Stimulated activated CD8-positive, alpha-beta memory T cell treated with anti-CD3 and anti-CD28 coated beads, Interleukin-12 subunit alpha, Interleukin-12 subunit beta, amount 100 ng/mL, for 1 hour (primary cell): Measurements from ENCODE around the gene POLN.

Experiments
- DNase-seq: peaks from one replicate; pipeline ENCODE4 v3.0.0-alpha.2; 2020; ENCODE audit warnings: low read depth

Gene POLN

GRCh38 chr4:2116687-2117400 lies 125.1 kb downstream of the POLN start:
- DNase-seq: no peak

- DNase-seq: no peak
Observed at GRCh38 chr4:2105559-2105958, 136.4 kb downstream of the POLN start.

GRCh38 chr4:2104556-2105345 lies 137.2 kb downstream of the POLN start:
- no peak for DNase-seq

DNA sequence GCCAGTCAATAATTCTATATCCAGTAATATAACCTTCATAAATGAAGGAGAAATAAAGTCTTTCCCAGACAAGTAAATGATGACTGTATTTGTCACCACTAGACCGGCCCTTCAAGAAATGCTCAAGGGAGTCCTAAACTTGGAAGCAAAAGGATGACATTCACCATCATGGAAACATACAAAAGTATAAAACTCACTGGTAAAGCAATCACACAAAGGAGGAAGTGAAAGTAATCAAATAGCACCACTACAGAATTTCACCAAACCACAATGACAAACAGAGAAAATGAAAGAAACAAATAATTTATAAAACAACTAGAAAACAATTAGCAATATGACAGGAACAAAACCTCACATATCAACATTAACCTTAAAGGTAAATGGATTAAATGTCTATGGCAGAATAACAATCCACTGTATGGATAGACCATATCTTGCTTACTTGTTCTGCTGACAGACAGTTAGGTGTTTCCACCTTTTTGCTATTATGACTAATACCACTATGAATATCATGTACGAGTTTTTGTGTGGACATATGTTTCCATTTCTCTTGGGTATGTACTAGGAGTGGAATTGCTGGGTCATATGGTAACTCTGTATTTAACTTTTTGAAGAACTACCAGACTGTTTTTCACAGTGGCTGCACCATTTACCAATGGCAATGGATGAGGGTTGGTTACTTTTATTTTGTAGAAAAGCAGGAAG lies 137.9 kb downstream of the POLN start:
- no peak for DNase-seq

DNA sequence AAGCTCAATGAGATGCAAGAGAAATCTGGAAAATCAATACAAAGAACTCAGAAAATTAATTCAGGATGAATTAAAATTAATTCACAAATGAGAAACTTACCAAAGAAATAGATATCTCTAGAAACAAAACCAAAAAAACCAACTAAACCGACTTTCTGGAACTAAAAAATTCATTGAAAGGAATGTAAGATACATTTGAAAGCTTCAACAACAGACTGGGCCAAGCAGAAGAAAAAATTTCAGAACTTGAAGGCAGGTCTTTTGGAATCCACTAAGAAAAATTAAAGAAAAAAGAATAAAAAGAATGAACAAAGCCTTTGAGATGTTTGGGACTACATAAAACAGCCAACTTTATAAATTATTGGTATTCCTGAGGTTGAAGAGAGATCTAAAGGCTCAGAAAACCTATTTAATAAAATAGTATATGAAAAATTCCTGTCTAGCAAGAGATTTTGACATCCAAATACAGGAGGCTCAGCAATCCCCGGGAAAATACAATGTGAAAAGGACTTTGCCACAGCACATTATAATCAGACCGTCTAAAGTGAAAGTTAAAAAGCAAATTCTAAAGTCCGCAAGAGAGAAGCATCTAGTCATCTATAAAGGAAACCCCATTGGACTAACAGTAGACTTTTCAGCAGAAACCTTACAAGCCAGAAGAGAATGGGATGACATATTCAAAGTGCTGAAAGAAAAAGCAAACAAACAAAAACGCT lies 138.6 kb downstream of the POLN start:
- DNase-seq: no peak

DNA sequence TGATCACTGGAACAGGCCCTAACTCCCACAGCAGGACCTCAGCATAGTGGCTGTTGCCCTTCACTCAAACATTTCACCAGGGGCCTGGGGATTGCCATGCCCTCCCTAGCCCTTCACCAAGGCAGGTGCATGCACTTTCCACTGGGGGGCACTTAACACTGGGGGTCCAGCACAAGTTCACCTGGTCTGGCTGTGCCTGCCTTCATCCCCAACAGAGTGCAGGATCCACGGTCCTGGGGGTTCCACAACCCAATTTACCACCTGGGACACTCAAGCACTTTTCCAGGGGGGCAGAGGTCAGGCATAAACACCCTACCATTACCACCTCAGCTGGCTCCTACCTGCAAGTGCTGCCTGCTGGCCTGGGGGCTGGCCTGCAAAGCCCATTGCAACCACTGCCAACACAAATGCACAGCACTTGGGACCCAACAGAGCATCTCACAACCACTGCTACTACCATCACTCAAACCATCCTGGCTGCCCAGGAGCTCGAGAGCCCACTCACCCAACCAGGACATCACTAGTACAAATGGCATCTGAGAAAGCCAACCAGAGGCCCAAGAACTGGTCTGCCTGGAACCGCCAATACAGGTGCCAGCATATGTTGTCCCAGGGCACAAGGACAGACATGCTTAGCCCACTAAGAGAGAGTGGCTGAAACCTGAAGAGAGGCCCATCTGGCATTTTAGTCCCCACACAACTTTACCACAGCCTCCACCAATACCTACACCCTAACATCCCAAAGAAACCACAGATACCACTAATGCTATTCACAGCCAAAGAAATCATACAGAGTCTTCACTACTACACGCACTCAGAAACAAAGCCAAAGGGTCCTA lies 139.7 kb downstream of the POLN start:
- no peak for DNase-seq

GRCh38 chr4:2101346-2102044 lies 140.4 kb downstream of the POLN start:
- no peak for DNase-seq

DNA sequence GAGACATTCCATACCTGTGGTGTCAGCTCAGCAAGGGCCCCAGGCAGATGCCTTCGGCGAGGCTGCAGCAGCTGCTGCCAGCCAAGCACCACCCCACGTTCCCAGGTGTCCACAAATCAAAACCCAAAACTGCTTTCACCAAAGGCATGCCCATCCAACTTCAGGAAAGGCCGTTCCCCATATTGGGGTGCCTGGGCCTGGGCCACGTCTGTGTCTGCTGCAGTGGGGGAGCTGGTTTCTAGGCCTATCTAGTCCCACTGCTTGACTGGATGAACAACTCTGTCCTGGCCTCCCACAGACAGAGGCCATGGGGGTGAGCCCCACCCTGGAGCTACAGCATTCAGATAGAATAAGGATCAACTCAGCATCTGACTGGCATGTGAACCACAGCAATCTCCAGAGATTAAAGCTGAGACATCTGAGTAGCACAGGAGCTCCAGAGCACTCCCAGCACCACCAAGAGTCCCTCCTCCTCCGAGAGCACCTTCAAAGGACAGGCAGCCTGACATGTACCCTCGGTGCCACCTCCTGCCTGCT lies 145.8 kb downstream of the POLN start:
- DNase-seq: no peak

- DNase-seq: no peak
Observed at GRCh38 chr4:2095236-2096072, 146.5 kb downstream of the POLN start.

DNA sequence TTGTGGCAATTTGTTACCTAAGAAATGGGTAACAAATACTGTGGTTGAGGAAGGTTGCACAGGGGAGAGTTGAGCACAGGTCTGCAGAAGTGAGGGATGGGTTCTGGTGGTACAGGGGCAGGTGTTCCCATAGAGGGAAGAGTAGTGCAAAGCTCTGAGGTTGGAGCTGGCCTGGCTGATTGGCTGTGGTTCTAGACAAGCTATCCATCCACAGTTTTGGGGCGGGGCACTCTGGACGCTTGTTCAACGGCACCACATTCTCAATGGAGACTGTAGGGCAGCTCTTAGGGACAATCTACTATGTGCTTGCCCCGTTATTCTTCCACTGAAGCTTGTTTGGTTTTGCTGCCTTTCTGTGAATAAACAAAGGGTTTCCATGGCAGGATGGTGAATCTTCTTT lies 147.4 kb downstream of the POLN start:
- DNase-seq: no peak

GRCh38 chr4:2093265-2093664 lies 148.7 kb downstream of the POLN start:
- DNase-seq: no peak

GRCh38 chr4:2092669-2093053 lies 149.3 kb downstream of the POLN start:
- DNase-seq: no peak

DNA sequence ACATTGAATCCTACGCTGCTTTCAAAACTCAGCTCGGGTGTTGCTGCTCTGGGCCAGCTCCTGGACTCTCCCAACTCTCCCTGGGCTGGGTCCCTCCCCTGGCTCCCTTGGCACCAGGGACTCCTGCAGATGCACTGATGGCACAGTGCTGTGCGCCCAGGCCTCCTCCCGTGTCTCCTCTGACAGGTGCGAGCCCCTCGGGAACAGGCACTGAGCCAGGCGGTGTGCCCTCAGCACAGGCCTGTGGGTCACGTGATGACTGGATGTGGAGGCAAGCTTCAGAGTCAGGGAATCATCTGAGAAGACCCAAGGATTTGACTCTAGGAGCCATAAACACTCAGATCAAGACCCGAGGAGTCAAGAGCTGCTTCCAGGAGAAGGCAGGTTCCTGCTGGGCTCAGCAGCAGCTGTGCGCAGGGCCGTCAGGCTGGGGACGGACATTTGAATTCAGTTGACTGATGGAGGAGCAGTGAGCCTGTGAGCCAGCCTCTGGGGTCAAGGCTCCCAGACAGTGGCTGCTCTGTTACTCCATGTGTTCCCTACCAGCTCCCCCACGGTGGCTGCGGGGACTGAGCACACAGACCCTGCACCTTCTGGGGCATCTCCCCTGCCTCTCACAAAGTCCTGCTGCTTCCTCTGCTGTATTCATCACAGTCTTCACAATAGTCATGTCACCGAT lies 149.8 kb downstream of the POLN start:
- DNase-seq: no peak

DNA sequence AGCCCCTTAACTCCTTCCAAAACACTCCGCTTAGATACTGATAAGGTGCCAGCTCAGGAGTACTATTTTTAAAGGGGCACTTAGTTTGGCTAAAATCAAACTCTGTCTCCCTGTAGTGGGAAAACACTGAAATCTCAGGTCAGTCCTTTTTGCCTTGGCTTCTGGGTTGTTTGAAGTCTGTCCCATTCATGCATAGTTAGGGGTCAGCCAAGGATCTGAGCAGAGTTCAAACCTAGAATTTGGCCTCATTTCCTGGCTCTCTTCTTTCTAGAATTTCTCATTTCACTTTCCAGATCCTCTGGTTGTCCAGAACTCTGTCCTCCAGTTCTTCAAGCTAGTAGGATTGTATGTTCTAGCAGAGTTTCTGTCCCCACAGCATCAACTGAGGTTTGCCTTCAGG lies 151.3 kb downstream of the POLN start:
- no peak for DNase-seq

DNA sequence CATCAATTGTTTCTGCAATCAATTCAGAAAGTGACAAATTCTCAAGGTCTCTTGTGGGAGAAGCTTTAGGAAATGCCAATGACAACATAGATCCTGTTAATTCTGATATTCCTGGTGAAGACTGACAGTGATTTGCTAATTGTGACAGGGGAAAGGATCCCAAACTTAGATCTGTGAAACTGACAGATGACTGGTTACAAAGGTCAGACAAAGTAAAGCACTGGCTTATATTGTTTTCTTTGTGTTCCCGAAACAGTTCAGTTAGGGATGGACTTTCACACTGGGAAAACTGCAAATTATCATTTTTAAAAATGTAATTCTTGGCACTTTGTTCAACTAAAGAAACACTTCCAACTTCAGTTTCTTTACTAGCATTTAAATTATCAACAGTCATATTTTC lies 152.7 kb downstream of the POLN start:
- DNase-seq: no peak

DNA sequence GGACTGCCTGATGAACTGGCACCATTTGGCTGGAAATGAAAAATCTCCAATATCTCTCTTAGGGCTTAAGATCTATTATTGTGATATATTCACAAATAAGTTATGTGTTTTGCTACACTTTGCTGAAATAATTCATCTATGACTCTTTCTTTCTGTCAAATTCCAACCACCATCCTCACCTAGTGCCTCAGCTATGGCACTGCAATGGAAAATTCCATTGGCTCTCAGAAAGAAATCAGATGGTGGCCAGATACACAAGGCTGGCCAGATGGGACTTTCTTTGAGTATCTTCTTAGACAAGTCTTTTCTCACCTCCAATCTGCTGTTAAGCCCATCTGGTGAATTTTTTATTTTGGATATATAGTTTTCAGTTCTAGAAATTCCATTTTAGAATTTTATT lies 154.8 kb downstream of the POLN start:
- DNase-seq: no peak

DNA sequence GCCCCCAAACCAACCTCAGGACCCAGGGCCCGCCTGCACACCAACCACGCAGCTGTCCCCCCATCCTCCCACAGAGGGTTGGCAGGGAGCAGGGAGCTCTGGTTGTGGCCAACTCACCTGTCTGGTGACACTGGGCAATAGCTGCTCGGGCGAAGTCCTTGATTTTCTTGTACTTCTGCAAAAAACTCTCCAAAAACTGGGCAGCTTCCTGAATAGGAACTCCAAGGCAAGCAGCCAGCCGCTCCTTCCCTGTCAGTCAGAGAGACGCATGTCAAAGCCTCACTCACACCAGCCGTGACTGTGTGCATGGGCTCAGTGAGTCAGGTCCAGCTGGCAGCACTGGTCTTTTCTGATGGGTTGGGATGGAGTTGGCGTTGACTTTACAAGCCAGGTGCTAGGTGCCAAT lies 156.4 kb downstream of the POLN start:
- no peak for DNase-seq

- no peak for DNase-seq
Observed at GRCh38 chr4:2084316-2084715, 157.6 kb downstream of the POLN start.

GRCh38 chr4:2083826-2084160 lies 158.1 kb downstream of the POLN start:
- no peak for DNase-seq
